TTC549 (cell line): ENCODE data around the gene ANAPC4.

Experiments
- FAIRE-seq: peaks from 2 replicates; lab custom pipeline; 2012; peaks lifted over from hg19 to GRCh38; lab: Jason Lieb, UNC

The ANAPC4 gene

GRCh38 chr4:25433966-25434827 lies 57.1 kb downstream of the ANAPC4 start:
- FAIRE-seq = no peak

- no peak for FAIRE-seq
These were observed 60.9 kb downstream of the ANAPC4 start for GRCh38 chr4:25437926-25438325.

GRCh38 chr4:25439918-25440477 lies 62.9 kb downstream of the ANAPC4 start:
- FAIRE-seq = no peak

- no peak for FAIRE-seq
These were observed 63.5 kb downstream of the ANAPC4 start for GRCh38 chr4:25440478-25441030.

- FAIRE-seq = no peak
These were observed 64.6 kb downstream of the ANAPC4 start for GRCh38 chr4:25441519-25442117.

GRCh38 chr4:25442863-25443307 lies 65.8 kb downstream of the ANAPC4 start:
- no peak for FAIRE-seq

- FAIRE-seq = no peak
These were observed 66.8 kb downstream of the ANAPC4 start for GRCh38 chr4:25443851-25444250.

GRCh38 chr4:25446611-25447010 lies 69.5 kb downstream of the ANAPC4 start:
- FAIRE-seq = no peak

GRCh38 chr4:25448379-25449109 lies 71.5 kb downstream of the ANAPC4 start:
- FAIRE-seq = no peak

GRCh38 chr4:25449270-25449669 lies 72.2 kb downstream of the ANAPC4 start:
- no peak for FAIRE-seq

GRCh38 chr4:25449688-25450087 lies 72.6 kb downstream of the ANAPC4 start:
- no peak for FAIRE-seq

- FAIRE-seq = no peak
These were observed 73.4 kb downstream of the ANAPC4 start for GRCh38 chr4:25450491-25450901.

- FAIRE-seq = no peak
These were observed 74.6 kb downstream of the ANAPC4 start for GRCh38 chr4:25451676-25452075.

- no peak for FAIRE-seq
These were observed 75.0 kb downstream of the ANAPC4 start for GRCh38 chr4:25452081-25452480.

- FAIRE-seq = no peak
These were observed 77.4 kb downstream of the ANAPC4 start for GRCh38 chr4:25454476-25454875.

- no peak for FAIRE-seq
These were observed 80.1 kb downstream of the ANAPC4 start for GRCh38 chr4:25457053-25457715.

- FAIRE-seq = no peak
These were observed 90.1 kb downstream of the ANAPC4 start for GRCh38 chr4:25466966-25467697.

GRCh38 chr4:25467843-25468242 lies 90.8 kb downstream of the ANAPC4 start:
- FAIRE-seq = no peak
